Measurements from ENCODE around the gene STK25. TPM values are rescaled to one million over a fixed set of nuclear protein-coding genes. Genes with fewer than 3 reads are reported as not detected.
"Not testable (repeated sequence)": the region's sequence is repeated elsewhere in the genome, so short reads cannot be mapped to it uniquely, and the experiment has no call there.

Gene STK25
- total RNA-seq, 1 donor from 2014 or later, result 240 TPM

GRCh38 chr2:241463276-241464135 lies 44.9 kb downstream of the STK25 start:
- no peak for DNase-seq (ENCODE audit: low read depth)

- peak; percentile 7 for DNase-seq (ENCODE audit: low read depth)
Observed at GRCh38 chr2:241461693-241462677, 46.4 kb downstream of the STK25 start.

DNA sequence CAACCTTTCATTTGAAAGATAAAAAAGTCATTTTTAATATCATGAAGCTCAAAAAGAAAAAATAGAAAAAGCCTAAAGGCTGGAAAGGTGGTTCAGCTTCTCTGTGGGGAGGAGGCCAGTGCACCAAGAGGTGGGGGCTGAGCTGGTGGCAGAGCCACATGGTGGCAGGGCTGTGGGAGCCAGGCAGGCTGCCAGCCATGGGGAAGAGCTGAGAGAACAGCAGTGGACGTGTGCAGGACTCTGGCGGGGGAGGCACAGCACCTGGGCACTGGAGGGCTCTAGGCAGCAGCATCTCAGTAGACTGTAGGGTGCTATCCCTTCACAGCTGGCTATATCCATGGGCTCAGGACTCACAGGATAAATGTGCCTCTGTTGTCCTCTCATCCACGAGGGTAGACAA lies 47.8 kb downstream of the STK25 start:
- DNase-seq (ENCODE audit: low read depth), result no peak

DNA sequence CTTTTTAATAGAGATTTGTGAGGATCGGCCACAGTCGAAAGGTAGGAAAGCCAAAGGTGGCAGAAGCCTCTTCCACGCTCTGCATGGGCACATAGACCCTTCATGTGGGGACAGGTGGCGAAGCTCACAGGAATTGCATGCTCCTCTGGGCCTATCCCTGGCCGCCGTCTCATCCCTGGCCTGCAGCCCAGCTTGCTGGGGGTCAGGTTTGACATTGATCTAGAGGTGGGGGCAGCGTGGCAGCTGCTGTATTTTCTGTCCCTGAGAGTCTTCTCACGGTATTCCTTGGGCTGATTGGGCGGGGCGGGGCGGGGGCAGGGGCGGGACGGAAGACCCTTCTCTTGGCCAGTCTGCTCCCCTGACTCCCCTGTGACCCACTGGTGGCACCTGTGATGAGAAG lies 48.9 kb downstream of the STK25 start:
- no peak for DNase-seq (ENCODE audit: low read depth)

- DNase-seq (ENCODE audit: low read depth), result no peak
Observed at GRCh38 chr2:241458687-241459086, 49.7 kb downstream of the STK25 start.

GRCh38 chr2:241456546-241456945 lies 51.8 kb downstream of the STK25 start:
- no peak for DNase-seq (ENCODE audit: low read depth)

DNA sequence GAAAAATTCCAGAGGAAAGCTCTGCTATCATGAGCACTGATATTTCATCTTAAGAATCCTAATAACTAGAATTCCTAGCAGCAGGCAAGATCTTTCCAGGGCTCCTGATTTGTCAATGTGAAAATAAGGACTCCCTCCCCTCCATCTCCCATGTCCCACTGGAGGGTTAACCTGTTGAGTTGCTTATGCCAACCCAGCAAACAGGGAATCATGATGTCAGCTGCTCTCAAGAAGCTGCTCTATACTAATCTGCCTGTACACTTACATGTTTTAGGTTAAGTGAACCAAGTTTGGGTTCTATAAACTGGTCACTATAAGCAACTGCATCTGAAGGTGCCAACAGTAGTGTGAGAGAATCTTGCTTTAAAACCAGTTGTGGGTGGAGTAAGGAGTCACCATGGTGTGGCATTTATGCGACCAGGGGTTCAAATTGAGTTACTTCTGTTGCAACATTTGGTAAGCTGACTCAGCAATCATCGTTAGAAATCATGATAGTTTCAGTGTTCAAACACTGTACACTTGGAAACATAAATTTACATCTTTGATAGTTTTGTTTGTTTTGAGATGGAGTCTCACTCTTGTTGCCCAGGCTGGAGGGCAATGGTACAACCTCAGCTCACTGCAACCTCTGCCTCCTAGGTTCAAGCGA lies 53.4 kb downstream of the STK25 start:
- peak; percentile 14 for DNase-seq (ENCODE audit: low read depth)

- DNase-seq (ENCODE audit: low read depth), result not testable (repeated sequence)
Observed at GRCh38 chr2:241453919-241454318, 54.5 kb downstream of the STK25 start.

DNA sequence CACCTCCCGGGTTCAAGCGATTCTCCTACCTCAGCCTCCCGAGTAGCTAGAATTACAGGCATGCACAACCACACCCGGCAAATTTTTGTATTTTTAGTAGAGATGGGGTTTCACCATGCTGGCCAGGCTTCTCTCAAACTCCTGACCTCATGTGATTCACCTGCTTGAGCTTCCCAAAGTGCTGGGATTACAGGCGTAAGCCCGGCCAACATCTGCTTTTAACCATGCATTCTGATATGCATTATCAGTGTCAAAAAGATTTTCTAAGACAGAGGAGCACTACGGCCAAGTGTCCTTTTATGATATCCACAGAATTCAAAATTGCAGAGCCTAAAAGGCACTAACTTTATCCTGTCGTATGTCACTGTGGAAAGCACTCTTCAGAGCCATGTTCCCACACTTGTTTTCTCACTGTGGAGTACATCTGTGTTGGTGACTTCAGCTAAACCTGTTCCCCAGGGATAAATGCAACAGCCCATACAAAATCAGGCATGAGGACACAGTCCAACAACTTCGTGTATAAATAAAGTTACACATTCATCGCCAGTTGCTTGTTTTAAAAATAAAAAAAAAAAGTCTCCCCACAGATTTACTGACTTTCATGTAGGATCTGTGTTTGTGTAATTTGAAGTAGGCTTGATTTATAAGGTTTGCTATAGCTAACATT lies 56.4 kb downstream of the STK25 start:
- DNase-seq (ENCODE audit: low read depth), result no peak

GRCh38 chr2:241450092-241450491 lies 58.3 kb downstream of the STK25 start:
- DNase-seq (ENCODE audit: low read depth), result not testable (repeated sequence)

- peak; percentile 25 for DNase-seq (ENCODE audit: low read depth)
Observed at GRCh38 chr2:241445426-241445825, 63.0 kb downstream of the STK25 start.

DNA sequence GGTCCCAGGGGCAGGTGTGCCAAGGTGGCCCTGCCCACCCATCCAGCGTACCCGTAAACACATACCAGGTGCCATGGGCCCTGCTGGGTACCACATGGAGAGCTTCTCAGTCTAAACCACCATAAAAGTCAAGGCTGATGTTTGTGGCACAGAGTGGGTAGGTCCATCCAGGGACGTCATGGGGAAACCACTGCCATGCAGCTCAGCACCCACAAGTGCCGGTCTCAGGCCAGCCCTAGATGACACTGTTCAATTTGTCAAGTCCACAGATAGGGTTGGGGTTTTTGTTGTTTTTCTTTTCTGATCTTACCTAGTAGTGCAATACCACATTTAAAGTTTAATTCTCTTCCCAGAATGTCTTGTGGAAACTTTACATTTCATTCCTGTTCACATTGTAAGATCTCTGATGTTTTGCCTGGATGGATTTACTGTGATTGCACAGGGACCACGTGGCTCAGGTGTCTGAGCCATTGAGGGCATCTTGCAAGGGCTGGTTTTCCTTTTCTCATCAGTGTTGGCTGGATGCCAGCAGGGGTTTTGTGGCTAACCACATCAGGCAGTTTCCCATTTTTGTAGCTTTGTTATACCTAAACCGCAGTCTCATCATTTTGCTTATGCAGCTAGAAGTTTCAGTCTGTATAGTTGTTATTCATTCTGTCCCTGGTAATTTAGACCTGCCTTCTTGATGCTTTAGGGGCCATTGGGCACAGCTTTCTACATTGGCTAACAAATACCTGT lies 64.7 kb downstream of the STK25 start:
- peak; percentile 87 for DNase-seq (ENCODE audit: low read depth)

Other genes starting within 250 kb of the STK25 start
- gene HDLBP, start 192.9 kb downstream of the STK25 start, total RNA-seq, result 531 and 826 TPM in 2 replicates
- 560 and 750 TPM in 2 replicates for gene SEPTIN2, start 192.7 kb downstream of the STK25 start, total RNA-seq
- 51.6 and 62.0 TPM in 2 replicates for gene FARP2, start 152.3 kb downstream of the STK25 start, total RNA-seq
- gene BOK, start 50.2 kb upstream of the STK25 start, total RNA-seq, result 57.0 and 61.0 TPM in 2 replicates
- gene THAP4, start 128.6 kb upstream of the STK25 start, total RNA-seq, result 35.1 and 39.2 TPM in 2 replicates
- 53.0 and 106 TPM in 2 replicates for gene ATG4B, start 129.1 kb upstream of the STK25 start, total RNA-seq
- gene DTYMK, start 178.2 kb upstream of the STK25 start, total RNA-seq, result 12.2 and 47.4 TPM in 2 replicates
- gene ING5, start 193.5 kb upstream of the STK25 start, total RNA-seq, result 15.1 and 22.7 TPM in 2 replicates
- gene D2HGDH, start 226.0 kb upstream of the STK25 start, total RNA-seq, result 12.5 and 22.4 TPM in 2 replicates

Data from renal cortical epithelial cell (primary cell).